ENCODE results near the gene EN2.

EN2 gene

GRCh38 chr7:155458111-155458877 is at the start of gene EN2:
EN2 (plus strand) TSS chr7:155458129; CDS start chr7:155458378, 249 bp downstream.
- no peak for DNase-seq

- no peak for DNase-seq
Observed at GRCh38 chr7:155408651-155409586, 49.0 kb upstream of the EN2 start.

DNA sequence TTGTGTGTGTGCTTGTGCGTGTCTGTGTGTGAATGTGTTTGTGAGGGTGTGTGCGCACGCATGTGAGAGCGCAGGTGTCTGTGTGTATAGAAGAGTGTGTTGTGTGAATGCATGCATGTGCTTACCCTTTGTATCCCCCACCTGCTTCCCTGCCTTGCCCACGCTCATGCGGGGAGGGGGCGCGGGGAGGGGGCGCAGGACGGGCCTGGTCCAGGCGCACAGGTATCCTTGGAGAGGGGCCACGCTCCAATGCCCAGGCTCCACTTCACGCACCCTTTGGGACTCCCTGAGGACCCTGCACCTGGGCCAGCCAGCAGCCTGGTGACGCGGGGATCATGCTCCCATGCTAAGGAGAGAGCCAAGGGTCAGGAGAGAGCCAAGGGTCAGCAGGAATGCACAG is 47.9 kb upstream of the EN2 start:
- no peak for DNase-seq

DNA sequence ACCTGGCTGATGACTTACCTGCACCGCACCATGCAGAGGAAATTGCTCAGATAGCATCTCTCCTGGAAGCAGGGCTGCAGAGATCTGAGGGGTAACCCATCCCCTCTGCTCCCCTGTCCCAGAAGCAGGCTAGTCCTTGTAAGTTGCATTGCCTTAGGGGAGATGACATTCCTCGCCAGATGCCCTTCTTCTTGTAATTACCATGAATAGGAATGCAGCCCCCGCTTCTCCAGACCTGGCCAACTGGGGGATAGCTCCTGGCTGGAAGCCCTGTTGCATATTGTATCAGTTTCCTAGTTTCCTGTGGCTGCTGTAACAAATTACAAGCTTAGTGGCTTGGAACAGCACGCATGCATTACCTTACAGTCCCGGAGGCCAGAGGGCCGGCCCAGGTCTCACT is 47.5 kb upstream of the EN2 start:
- DNase-seq = no peak

DNA sequence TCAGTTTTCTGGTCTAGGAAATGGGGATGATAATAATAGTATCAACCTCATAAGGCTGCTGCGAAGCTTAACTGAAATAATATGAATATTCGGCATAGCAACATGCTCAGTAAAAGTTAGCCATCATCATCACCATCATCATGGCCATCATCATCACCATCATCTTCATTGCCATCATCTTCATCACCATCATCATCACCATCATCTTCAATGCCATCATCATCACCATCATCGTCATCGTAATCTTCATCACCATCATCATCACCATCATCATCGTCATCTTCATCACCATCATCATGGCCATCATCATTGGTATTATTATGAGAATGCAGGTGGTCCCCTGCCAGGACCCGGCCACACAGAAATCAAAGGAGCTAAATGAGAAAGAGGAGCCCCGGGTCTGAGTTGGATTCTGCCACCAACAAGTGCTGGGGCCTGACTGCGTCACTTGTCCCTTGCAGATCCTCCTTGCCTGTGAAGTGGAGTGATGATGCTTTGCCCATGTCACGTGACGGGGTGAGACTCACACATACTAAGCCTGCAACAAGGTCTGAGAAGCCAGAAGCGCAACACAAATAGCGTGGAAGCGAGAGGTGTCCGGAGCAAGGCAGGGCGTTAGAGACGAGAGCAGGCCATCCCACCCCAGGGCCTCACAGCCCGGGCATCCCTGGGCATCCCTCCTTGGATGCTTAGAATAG is 46.1 kb upstream of the EN2 start:
- no peak for DNase-seq

DNA sequence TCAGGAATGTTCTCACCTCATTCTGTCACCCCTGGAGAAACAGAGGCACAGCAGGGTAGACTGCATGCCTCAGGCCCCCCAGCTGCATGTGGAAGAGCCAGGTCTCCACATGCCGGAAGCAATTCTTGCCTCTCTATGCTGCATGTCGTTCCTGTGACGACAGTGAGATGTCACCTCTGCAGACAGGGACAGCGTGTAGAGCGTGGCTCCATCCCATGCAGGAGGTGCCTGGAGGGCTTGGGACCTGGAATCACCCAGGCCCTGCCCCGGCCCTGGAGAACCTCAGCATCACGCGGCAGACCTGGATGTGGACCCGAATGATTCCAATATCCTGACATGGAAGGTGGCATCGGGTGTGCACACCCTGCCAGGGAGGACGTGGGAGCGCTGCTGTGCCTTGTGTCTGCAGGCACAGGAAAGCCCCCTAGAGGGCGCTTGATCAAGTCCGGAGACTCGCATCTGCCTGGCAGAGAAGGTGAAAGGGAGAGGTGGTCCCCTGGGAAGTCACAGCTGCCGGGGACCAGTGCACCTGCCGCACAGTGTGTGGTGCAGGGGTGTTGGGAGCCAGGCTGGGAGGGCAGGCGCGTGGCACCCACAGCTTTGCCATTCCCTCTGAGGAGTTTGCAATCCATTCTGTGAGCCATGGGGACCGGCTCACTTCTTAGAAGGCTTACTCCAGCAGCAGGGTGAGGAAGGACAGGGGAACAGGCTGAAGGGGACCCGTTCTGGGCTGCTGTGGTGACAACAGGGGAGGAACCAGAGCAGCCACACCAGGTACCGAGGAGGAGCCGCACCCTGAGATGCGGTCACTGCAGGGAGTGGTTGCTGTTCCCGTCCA is 45.3 kb upstream of the EN2 start:
- DNase-seq = peak; percentile 11 to 18

GRCh38 chr7:155414547-155415492 is 43.1 kb upstream of the EN2 start:
- no peak for DNase-seq

DNA sequence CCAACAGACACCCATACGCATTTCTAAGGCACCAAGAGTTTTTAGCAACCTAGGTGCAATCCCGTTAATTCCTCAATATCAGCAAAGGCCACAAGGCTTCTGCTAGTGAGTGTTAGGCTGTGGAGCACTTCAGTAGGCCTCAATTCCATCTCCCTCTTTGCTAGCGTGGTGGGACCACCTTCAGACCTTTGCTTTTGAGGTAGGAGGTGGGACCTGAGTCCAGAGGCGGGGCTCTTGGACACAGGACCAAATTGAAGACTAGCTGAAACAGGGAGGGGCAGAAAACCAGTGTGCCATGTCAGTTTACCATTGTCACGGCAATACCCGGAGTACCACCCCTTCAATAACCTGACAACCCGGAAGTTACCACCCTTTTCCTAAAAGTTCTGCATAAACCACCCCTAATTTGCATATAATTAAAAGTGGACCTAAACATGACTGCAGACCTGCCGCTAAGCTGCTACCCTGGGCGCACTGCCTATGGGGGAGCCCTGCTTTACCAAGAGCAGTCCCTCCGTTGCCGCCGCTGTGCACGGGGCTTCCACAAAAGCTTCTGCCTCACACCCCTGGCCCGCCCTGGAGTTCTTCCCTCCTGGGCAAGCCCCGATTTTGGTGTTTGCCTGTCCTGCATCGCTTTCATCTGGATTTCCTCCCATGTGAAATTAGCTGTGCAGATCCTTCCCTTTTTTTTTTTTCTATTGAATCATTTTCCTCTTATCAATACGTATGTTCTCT is 41.1 kb upstream of the EN2 start:
- no peak for DNase-seq

DNA sequence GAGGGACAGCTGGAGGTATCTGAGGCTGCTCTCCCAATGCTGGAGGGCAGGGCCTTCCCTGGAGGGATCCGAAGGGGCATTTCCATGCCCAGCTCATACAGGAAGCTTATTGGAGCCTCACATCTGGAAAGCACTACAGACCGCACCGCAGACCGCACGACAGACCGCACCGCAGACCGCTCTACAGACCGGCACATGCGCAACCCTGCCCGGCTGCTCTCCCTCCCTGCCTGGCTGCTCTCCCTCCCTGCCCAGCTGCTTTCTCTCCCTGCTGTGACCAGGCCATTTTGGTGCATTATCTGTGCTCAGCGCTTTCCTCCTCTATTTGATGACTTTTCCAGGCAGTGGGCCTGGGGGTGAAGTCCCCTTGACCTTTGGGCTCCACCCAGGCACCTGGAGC is 39.6 kb upstream of the EN2 start:
- DNase-seq = no peak

DNA sequence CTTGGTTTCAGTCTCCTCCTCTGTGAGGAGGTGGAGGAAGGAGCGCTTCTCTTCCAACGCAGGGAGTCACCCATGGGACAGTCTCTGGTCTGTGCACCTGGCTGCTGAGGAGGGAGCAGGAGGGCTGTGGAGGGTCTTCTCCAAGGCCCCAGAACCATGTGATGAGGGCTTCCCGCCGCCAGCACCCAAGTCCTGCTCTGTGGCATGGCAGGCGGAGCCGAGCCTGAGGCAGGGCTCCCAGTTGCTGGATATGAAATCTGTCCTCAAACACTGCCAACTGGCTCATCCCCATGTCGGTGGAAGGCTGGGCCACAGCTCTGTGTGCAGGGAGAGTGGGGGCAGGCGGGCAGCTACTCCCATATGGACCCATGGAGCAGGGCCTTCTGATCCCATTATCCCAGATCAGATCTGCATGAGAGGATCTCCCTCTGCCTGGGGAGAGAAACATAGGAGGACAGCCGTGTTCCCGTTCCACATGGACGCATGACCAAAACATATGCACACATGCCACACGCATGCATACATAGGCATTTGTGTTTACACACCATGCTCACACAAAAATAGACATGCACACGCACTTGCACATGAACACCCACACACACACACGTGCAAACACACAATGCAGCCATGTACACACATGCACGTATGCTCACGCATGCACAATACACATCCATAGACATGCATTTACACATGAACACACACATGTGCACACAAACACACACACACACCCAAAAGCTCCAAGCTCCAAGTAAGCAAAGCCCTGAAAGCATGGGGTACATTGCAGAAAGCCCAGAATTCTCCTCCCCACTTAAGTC is 38.8 kb upstream of the EN2 start:
- DNase-seq = no peak

GRCh38 chr7:155420116-155420515 is 37.8 kb upstream of the EN2 start:
- DNase-seq = no peak

GRCh38 chr7:155422151-155422550 is 35.8 kb upstream of the EN2 start:
- DNase-seq = no peak

GRCh38 chr7:155422599-155423336 is 35.2 kb upstream of the EN2 start:
- no peak for DNase-seq

GRCh38 chr7:155423337-155424285 is 34.3 kb upstream of the EN2 start:
- DNase-seq = no peak

DNA sequence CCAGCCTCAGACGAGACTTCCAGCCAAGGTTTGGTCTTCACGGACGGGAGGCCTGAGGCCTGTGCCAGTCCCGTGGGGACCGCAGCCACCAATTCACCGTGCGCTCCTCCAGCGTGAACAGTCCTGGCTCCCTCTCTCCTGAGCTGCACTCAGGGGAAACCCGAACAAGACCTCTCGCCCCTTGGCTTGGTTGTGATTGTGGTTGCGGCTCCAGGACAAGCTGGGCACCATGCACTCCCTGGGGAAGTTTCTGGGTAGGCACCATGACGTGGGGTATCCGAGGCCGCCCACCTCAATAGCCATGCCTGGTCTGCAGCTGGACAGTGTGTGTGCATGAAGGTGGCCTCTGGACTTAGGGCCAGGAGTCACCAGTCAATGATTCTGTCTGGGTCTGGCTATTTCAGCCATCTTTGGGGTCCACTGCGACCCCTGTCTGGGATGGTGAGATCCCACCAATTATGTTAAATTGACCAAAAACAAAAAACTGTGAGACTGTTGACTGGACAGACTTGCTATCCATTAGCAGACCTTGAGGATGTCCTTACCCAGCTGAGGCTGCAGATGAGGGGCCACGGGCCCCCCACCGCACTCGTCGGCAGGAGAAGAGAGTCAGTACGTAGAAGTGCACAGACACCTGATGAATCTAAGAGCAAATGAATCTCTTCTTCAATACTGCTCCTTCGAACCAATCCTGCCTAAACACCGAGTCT is 33.5 kb upstream of the EN2 start:
- no peak for DNase-seq

DNA sequence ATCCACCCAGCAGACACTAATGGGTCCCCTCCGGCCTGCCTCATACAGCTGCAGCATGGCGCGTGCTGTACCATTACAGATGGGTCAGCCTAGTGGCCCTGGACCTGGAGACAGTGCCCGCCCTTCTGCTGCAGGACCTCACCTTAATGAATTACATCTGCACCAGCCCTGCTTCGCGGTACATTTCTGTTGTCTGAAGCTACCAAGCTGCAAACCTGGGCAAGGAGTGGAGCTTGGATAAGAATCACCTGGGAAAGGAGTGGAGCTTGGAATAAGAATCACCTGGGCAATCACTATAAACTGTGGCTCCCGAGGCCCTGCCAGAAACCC is 33.0 kb upstream of the EN2 start:
- no peak for DNase-seq

DNA sequence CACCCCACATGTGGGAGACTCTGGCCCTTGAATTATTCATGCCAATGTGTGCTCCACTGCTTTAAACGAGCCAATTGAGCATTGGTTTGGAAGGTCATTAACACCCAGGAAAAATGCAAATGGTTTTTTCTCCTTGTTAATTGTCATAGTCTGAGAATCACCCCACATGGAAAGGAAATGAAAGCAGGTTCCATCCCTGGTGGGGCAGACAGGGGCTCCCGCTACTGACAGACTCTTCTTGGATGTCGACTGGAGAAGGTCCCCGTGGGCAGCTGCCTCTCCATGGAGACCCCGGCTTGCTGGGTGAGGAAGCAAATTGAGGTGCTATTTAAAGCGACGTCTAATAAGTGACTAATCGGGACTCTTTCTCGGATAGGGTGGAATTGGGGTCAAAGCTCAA is 32.0 kb upstream of the EN2 start:
- no peak for DNase-seq
